ENCODE measurements around the gene GPR84. TPM values are rescaled to one million over a fixed set of nuclear protein-coding genes. Genes with fewer than 3 reads are reported as not detected.

GPR84 gene
- total and polyA plus RNA-seq, 9 of the 15 experiments (the other 6 are each of a cell fraction or from before 2014, with no cell fraction given), result 0.07 to 0.18 (median 0.11) TPM; not detected in 5

DNA sequence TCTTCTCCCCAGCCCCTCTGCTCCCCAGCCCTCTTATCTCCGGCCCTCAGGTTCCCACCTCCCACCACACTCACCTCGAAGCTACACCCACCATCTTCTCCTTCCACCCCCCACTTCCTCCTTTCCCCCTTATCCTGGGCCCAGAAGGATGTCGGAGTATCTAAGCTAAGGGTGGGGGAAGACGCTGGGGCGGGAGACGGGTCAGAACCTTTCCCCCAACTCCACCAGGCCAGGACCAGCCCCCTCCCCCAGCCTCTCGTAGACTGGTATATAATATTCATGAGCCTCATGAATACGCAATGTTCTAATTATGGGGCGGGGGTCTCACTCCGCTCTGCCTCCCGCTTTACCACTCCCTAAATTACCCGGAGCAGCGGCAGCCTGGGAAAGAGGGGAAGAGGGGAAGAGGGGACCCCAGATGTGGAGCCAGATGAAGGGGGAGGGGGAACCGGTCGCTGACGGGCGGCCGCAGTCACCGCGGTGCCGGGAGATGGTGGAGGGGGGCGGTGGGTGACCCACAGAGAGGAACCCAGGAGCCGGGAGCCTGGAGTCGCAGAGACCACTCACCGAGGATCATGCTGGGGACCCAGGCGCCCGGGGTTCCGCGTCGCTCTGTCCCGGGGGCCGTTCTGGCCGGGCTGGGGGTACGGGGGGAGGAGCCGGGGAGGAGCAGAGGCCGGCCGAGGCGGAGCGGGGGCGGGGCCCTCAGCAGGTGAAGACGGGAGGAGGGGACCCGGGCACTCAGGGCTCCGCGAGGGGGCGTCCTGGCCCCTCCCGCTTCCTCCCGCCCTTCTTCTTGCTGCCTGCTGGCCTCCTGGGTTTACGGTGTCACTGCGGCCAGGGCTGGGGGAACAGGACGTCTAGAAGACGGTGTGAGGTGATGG lies 26.6 kb upstream of the GPR84 start (continued):
- TF ChIP-seq CBX3 (IDR thresholded peaks at IDR 0.05; ENCODE audit: borderline replicate concordance in 1 of 2, low read length in 2 of 2) (no peak), GTF3C2 (IDR thresholded peaks at IDR 0.05; ENCODE audit: borderline replicate concordance, extremely low read depth, insufficient read length) (no peak), ZBTB8A (IDR thresholded peaks at IDR 0.05; ENCODE audit: partially characterized antibody) (no peak), NFATC3 (IDR thresholded peaks at IDR 0.05) (no peak), ZNF398 (CRISPR knock-in tag; IDR thresholded peaks at IDR 0.05) (no peak)
- TF ChIP-seq, protein P1, sequence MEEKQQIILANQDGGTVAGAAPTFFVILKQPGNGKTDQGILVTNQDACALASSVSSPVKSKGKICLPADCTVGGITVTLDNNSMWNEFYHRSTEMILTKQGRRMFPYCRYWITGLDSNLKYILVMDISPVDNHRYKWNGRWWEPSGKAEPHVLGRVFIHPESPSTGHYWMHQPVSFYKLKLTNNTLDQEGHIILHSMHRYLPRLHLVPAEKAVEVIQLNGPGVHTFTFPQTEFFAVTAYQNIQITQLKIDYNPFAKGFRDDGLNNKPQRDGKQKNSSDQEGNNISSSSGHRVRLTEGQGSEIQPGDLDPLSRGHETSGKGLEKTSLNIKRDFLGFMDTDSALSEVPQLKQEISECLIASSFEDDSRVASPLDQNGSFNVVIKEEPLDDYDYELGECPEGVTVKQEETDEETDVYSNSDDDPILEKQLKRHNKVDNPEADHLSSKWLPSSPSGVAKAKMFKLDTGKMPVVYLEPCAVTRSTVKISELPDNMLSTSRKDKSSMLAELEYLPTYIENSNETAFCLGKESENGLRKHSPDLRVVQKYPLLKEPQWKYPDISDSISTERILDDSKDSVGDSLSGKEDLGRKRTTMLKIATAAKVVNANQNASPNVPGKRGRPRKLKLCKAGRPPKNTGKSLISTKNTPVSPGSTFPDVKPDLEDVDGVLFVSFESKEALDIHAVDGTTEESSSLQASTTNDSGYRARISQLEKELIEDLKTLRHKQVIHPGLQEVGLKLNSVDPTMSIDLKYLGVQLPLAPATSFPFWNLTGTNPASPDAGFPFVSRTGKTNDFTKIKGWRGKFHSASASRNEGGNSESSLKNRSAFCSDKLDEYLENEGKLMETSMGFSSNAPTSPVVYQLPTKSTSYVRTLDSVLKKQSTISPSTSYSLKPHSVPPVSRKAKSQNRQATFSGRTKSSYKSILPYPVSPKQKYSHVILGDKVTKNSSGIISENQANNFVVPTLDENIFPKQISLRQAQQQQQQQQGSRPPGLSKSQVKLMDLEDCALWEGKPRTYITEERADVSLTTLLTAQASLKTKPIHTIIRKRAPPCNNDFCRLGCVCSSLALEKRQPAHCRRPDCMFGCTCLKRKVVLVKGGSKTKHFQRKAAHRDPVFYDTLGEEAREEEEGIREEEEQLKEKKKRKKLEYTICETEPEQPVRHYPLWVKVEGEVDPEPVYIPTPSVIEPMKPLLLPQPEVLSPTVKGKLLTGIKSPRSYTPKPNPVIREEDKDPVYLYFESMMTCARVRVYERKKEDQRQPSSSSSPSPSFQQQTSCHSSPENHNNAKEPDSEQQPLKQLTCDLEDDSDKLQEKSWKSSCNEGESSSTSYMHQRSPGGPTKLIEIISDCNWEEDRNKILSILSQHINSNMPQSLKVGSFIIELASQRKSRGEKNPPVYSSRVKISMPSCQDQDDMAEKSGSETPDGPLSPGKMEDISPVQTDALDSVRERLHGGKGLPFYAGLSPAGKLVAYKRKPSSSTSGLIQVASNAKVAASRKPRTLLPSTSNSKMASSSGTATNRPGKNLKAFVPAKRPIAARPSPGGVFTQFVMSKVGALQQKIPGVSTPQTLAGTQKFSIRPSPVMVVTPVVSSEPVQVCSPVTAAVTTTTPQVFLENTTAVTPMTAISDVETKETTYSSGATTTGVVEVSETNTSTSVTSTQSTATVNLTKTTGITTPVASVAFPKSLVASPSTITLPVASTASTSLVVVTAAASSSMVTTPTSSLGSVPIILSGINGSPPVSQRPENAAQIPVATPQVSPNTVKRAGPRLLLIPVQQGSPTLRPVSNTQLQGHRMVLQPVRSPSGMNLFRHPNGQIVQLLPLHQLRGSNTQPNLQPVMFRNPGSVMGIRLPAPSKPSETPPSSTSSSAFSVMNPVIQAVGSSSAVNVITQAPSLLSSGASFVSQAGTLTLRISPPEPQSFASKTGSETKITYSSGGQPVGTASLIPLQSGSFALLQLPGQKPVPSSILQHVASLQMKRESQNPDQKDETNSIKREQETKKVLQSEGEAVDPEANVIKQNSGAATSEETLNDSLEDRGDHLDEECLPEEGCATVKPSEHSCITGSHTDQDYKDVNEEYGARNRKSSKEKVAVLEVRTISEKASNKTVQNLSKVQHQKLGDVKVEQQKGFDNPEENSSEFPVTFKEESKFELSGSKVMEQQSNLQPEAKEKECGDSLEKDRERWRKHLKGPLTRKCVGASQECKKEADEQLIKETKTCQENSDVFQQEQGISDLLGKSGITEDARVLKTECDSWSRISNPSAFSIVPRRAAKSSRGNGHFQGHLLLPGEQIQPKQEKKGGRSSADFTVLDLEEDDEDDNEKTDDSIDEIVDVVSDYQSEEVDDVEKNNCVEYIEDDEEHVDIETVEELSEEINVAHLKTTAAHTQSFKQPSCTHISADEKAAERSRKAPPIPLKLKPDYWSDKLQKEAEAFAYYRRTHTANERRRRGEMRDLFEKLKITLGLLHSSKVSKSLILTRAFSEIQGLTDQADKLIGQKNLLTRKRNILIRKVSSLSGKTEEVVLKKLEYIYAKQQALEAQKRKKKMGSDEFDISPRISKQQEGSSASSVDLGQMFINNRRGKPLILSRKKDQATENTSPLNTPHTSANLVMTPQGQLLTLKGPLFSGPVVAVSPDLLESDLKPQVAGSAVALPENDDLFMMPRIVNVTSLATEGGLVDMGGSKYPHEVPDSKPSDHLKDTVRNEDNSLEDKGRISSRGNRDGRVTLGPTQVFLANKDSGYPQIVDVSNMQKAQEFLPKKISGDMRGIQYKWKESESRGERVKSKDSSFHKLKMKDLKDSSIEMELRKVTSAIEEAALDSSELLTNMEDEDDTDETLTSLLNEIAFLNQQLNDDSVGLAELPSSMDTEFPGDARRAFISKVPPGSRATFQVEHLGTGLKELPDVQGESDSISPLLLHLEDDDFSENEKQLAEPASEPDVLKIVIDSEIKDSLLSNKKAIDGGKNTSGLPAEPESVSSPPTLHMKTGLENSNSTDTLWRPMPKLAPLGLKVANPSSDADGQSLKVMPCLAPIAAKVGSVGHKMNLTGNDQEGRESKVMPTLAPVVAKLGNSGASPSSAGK (IDR thresholded peaks at IDR 0.05), result no peak; the same call in 1 of the 2 replicates

Data from K562 (cell line).